HepG2 (cell line): ENCODE measurements around the gene NFATC2. TPM values are rescaled to one million over a fixed set of nuclear protein-coding genes. Genes with fewer than 3 reads are reported as not detected.

Source experiments
- HIVEP1 ChIP-seq: sonication (generic); formaldehyde crosslinking; IDR thresholded peaks from 2 replicates; pipeline ENCODE4 v1.4.0; 2020; ENCODE audit warnings: mild to moderate bottlenecking, missing genetic modification reagents
- HOMEZ ChIP-seq: IDR thresholded peaks from 2 replicates; pipeline ENCODE4 v1.6.1; 2016; ENCODE audit warnings: low read depth
- IKZF4 ChIP-seq: sonication (generic); formaldehyde crosslinking; IDR thresholded peaks from 2 replicates; pipeline ENCODE4 v1.5.1; 2020; ENCODE audit warnings: borderline replicate concordance, mild to moderate bottlenecking, low read depth, missing genetic modification reagents; ENCODE audit errors: not compliant biosample characterization
- KDM2A ChIP-seq: sonication (generic); formaldehyde crosslinking; IDR thresholded peaks from 2 replicates; pipeline ENCODE4 v1.4.0; 2020; ENCODE audit warnings: low read depth, missing genetic modification reagents, borderline replicate concordance
- LCORL ChIP-seq, 2 experiments: fragments of 450-650 bp in 1 of 2; sonication (generic) in 1 of 2; formaldehyde crosslinking in 1 of 2; IDR thresholded peaks; 2 replicates each; pipeline versions ENCODE4 v1.5.0 to v1.6.1; 2017 to 2020; ENCODE audit warnings: antibody characterized with exemption in 1 of 2, missing genetic modification reagents in 1 of 2
- NCOR1 ChIP-seq: fragments of 200-600 bp; sonication (generic); IDR thresholded peaks from 2 replicates; pipeline ENCODE4 v1.7.0; 2017; ENCODE audit warnings: antibody characterized with exemption, low read length, borderline replicate concordance
- PHF20 ChIP-seq: sonication (generic); formaldehyde crosslinking; IDR thresholded peaks from 2 replicates; pipeline ENCODE4 v1.5.0; 2020; ENCODE audit warnings: mild to moderate bottlenecking, missing genetic modification reagents
- PRDM15 ChIP-seq: sonication (generic); formaldehyde crosslinking; IDR thresholded peaks from 2 replicates; pipeline ENCODE4 v1.4.0; 2020; ENCODE audit warnings: missing genetic modification reagents
- SALL1 ChIP-seq: sonication (generic); formaldehyde crosslinking; IDR thresholded peaks from 2 replicates; pipeline ENCODE4 v1.8.0; 2022; ENCODE audit warnings: mild to moderate bottlenecking, missing genetic modification reagents
- STAG1 ChIP-seq: sonication (generic); formaldehyde crosslinking; IDR thresholded peaks from 2 replicates; pipeline ENCODE4 v1.4.0; 2020; ENCODE audit warnings: missing genetic modification reagents
- ZFP37 ChIP-seq: sonication (generic); formaldehyde crosslinking; IDR thresholded peaks from 2 replicates; pipeline ENCODE4 v1.4.0; 2020; ENCODE audit warnings: missing genetic modification reagents, borderline replicate concordance
- ZFP90 ChIP-seq: sonication (generic); formaldehyde crosslinking; IDR thresholded peaks from 2 replicates; pipeline ENCODE4 v1.8.0; 2022; ENCODE audit warnings: missing genetic modification reagents, mild to moderate bottlenecking, inconsistent platforms, borderline replicate concordance
- ZNF280B ChIP-seq: sonication (generic); formaldehyde crosslinking; IDR thresholded peaks from 2 replicates; pipeline ENCODE4 v1.5.0; 2020; ENCODE audit warnings: missing genetic modification reagents, mild to moderate bottlenecking, borderline replicate concordance
- ZNF350 ChIP-seq: sonication (generic); formaldehyde crosslinking; IDR thresholded peaks from 2 replicates; pipeline ENCODE4 v1.4.0; 2020; ENCODE audit warnings: mild to moderate bottlenecking, low read depth, missing genetic modification reagents, borderline replicate concordance
- ZNF501 ChIP-seq: sonication (generic); formaldehyde crosslinking; IDR thresholded peaks from 2 replicates; pipeline ENCODE4 v1.5.1; 2020; ENCODE audit warnings: mild to moderate bottlenecking, moderate library complexity, missing genetic modification reagents
- ZNF589 ChIP-seq: sonication (generic); formaldehyde crosslinking; conservative IDR thresholded peaks from 2 replicates; pipeline ENCODE4 v1.8.0; 2022; ENCODE audit warnings: mild to moderate bottlenecking, moderate library complexity, missing genetic modification reagents
- ZNF598 ChIP-seq: sonication (generic); formaldehyde crosslinking; IDR thresholded peaks from 2 replicates; pipeline ENCODE4 v1.5.1; 2020; ENCODE audit warnings: mild to moderate bottlenecking, missing genetic modification reagents, borderline replicate concordance
- ZNF703 ChIP-seq: sonication (generic); formaldehyde crosslinking; IDR thresholded peaks from 2 replicates; pipeline ENCODE4 v1.5.1; 2020; ENCODE audit warnings: missing genetic modification reagents, mild to moderate bottlenecking, moderate library complexity, borderline replicate concordance
- ZNF766 ChIP-seq: sonication (generic); formaldehyde crosslinking; IDR thresholded peaks from 2 replicates; pipeline ENCODE4 v1.5.0; 2020; ENCODE audit warnings: missing genetic modification reagents, borderline replicate concordance
- polyA plus RNA-seq, 8 experiments: library from polyadenylated mRNA; depleted of rRNA in 3 of 8; stranded (reverse) in 7 of 8; unstranded in 1 of 8; fragments of >200 nt; fragmentation: Illumina TruSeq in 4 of 8; extraction: Trizol in 4 of 8; gene quantifications; 2 replicates each; pipeline versions ENCODE4 v1.2.1 to v1.2.3, GENCODE V29; 2011 to 2016; ENCODE audit warnings: low read depth in 4 of 8, missing spikeins in 1 of 8, mixed read lengths in 1 of 8; ENCODE audit not compliant: insufficient read depth in 1 of 8
- total RNA-seq, 5 experiments: library from RNA; depleted of rRNA; stranded (reverse); fragments of >200 nt; fragmentation: Illumina TruSeq; extraction: Trizol; gene quantifications; 2 replicates each; pipeline ENCODE4 v1.2.3, GENCODE V29; 2016; ENCODE audit warnings: low read depth in 1 of 5

Gene NFATC2
- total and polyA plus RNA-seq, 2 of the 13 experiments (the other 11 are each of a cell fraction or from before 2014, with no cell fraction given): 1.9 to 3.3 TPM

- TF ChIP-seq ZFP37 (CRISPR knock-in tag) (0 out of 2 replicates have a peak, but pooled peaks have one; percentile 64), IKZF4 (no peak), KDM2A (CRISPR knock-in tag) (peak; percentile 59; the same call in 1 of the 2 replicates), ZNF703 (CRISPR knock-in tag) (0 out of 2 replicates have a peak, but pooled peaks have one; percentile 66), HIVEP1 (CRISPR knock-in tag) (0 out of 2 replicates have a peak, but pooled peaks have one; percentile 56), ZNF598 (CRISPR knock-in tag) (0 out of 2 replicates have a peak, but pooled peaks have one; percentile 55), HOMEZ (CRISPR knock-in tag) (0 out of 2 replicates have a peak, but pooled peaks have one; percentile 30), SALL1 (CRISPR knock-in tag) (peak; percentile 56; the same call in 1 of the 2 replicates), ZNF589 (CRISPR knock-in tag) (no peak), PRDM15 (CRISPR knock-in tag) (peak; percentile 84), PHF20 (CRISPR knock-in tag) (no peak), ZNF280B (CRISPR knock-in tag) (peak; percentile 39; the same call in 1 of the 2 replicates), STAG1 (peak; percentile 99), ZFP90 (CRISPR knock-in tag) (0 out of 2 replicates have a peak, but pooled peaks have one; percentile 47), ZNF766 (0 out of 2 replicates have a peak, but pooled peaks have one; percentile 36), ZNF501 (CRISPR knock-in tag) (peak; percentile 43; the same call in 1 of the 2 replicates), ZNF350 (CRISPR knock-in tag) (peak; percentile 63; the same call in 1 of the 2 replicates), LCORL (IDR thresholded peaks at IDR 0.05) (no peak), LCORL (CRISPR knock-in tag; IDR thresholded peaks at IDR 0.05) (0 out of 2 replicates have a peak, but pooled peaks have one; percentile 43), NCOR1 (no peak)
Observed at GRCh38 chr20:51372176-51372803, 170.2 kb downstream of the NFATC2 start (continued).
